ENCODE measurements around the gene PRIMPOL. TPM values are rescaled to one million over a fixed set of nuclear protein-coding genes. Genes with fewer than 3 reads are reported as not detected.
"Not testable (repeated sequence)": the region's sequence is repeated elsewhere in the genome, so short reads cannot be mapped to it uniquely, and the experiment has no call there.

Gene PRIMPOL
- total RNA-seq, 1 donor from 2014 or later = 13.2 TPM

DNA sequence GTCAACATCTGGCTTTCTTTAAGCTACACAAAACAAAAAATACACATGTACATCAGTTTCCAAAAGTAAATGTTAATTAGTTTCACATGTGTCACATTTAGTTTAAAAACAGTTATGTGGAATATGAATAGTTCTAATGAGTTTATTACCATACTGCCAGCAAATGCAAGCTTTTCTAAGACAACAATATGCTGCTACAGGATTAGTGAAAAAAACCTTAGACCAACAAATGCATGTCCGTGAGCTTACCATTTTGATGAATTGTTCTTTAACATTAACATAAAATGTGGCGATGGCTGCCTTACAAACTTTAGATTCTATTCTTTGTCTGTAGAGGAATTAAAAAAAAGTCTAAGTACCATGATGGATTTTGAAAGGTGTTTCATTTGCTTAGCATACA, 52.6 kb downstream of the PRIMPOL start:
- DNase-seq (ENCODE audit: extremely low read depth, low read depth, low spot score) = no peak

DNA sequence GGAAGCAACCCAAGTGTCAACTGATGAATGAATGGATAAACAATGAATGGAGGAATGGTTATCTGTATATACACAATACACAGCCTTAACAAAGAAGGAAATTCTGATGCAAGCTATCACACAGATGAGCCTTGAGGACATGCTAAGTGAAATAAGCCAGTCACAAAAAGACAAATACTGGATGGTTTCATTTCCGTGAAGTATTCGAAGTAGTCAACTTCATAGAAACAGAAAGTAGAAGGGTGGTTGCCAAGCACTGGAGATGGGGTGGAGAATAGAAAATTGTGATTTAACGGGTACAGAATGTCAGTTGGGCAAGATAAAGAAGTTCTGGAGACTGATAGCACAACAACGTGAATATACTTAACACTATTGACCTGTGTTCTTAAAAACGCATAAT, 56.2 kb downstream of the PRIMPOL start:
- no peak for DNase-seq (ENCODE audit: extremely low read depth, low read depth, low spot score)

DNA sequence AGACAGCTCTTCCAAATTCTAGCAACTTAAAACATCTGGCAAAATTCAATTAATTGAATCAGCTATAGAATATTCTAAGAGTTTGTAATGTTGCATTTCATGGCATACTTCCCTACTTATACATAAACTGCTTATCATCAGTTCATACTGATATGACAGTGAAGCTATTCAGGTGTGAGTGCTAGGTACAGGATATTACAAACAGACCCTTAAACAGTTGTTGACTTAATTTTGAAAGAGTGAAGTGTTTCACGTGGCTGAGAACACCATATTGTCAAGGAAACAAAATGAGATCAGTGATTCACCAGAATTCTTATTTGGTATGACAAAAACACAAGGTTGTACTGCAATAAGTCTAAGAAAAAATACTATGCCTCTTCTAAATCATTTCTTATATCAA, 56.9 kb downstream of the PRIMPOL start:
- no peak for DNase-seq (ENCODE audit: extremely low read depth, low read depth, low spot score)

DNA sequence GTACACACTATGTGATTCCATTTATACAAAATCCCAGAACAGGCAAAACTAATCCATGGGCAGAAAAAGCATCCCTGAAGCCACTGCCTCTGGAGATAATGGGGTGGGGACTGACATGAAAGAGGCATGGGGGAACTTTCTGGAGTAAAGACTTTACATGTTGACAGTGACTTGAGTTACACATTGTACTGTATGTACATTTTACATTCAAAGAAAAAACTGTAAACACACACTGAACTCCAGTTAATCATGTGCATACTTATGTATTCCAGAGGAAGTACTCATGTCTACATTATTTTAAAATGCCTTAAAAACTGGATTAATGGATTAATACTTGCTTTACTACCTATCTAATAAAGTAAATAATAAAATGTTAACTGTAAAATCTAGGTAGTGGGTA, 62.8 kb downstream of the PRIMPOL start:
- no peak for DNase-seq (ENCODE audit: extremely low read depth, low read depth, low spot score)

DNA sequence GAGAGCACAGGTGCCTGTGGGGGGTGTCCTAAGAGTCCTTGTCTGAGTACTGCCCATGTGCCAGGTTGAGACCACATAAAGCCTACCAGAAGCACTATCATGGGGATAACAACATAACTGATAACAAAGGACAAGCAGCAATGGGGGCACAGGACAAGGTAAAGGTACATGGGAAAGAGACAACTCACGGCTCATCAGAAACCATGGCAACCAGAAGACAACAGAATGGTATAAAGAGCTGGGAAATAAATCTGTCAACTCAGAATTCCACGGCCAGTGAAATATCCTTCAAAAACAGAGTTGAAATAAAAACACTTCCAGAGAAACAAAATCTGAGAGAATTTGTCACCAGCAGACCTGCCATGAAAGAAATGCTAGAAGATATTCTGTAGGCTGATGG, 64.3 kb downstream of the PRIMPOL start:
- no peak for DNase-seq (ENCODE audit: extremely low read depth, low read depth, low spot score)

DNA sequence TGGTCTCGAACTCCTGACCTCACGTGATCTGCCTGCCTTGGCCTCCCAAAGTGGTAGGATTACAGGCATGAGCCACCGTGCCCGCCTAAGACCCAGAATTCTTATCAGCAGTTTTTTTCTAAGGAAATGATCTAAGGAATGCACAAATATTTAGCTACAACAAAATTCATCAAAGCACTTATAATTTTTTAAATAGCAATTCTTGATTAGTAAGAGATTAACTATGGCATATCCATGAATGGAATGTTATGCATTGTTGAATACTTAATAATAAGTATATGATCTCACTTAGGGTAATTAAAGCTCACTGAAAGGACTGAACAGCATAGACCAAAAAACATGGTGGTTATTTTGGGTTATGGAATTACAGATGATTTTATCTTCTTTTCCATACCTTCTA, 66.0 kb downstream of the PRIMPOL start:
- no peak for DNase-seq (ENCODE audit: extremely low read depth, low read depth, low spot score)

DNA sequence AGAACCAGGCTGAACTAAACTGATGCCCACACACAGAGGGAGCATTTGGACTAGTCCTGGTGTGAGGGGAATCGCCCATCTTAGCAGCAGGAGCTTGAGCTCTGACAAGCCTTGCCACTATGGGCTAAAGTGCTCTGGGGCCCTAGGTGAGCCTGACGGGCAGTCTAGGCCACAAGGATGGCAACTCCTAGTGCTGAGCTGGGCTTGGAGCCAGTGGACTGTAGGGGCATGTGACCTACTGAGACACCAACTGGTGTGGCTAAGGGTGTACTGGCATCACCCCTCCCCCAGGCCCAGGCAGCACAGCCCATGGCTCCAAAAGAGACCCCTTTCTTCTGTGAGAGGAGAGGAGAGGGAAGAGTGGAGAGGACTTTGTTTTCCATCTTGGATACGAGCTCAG, 69.9 kb downstream of the PRIMPOL start:
- no peak for DNase-seq (ENCODE audit: extremely low read depth, low read depth, low spot score)

DNA sequence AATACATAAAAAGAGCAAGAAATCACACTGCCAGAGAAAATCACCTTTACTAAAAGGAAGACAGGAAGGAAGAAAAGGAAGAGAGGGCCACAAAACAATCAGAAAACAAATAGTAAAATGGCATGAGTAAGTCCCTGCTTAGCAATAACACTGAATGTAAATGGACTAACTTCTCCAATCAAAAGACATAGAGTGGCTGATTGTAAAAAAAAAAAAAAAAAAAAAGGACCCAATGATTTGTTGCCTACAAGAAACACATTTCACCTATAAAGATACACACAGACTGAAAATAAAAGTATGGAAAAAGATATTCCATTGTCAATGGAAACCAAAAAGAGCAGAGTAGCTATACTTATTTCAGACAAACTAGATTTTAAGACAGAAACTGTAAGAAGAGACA, 71.7 kb downstream of the PRIMPOL start:
- DNase-seq (ENCODE audit: extremely low read depth, low read depth, low spot score) = no peak

DNA sequence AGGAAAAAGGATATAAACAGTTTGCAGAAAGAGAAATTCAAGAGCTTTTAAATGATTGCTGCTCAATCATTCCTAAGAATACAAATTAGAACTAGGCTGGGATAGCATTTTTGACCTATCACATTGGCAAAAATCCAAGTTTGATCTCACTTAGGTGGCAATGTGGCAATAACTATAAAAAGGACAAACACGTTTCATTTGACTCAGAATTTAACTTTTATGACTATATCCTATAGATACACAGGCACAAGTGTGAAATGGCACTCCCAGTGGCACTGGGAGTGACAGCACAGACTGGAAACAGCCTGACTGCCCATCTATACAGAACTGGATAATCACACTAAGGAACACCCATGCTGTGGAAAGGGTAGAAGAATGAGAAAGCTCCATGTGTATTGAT, 73.3 kb downstream of the PRIMPOL start:
- no peak for DNase-seq (ENCODE audit: extremely low read depth, low read depth, low spot score)

DNA sequence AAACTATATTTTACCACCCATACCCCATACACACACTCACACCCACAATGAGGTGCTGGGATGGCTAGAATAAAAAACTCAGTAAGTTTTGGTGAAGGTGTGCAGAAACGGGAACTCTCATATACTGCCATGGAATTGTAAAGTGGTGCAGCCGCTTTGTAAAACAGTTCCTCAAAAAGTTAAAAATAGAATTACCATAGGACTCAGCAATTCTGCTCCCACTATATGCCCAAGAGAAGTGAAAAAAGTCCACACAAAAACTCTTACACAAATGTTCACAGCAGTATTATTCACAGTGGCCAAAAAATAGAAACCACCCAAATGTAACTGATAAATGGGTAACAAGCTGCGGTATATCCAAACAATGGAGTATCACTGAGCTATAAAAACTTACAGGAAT, 77.9 kb downstream of the PRIMPOL start:
- no peak for DNase-seq (ENCODE audit: extremely low read depth, low read depth, low spot score)

DNA sequence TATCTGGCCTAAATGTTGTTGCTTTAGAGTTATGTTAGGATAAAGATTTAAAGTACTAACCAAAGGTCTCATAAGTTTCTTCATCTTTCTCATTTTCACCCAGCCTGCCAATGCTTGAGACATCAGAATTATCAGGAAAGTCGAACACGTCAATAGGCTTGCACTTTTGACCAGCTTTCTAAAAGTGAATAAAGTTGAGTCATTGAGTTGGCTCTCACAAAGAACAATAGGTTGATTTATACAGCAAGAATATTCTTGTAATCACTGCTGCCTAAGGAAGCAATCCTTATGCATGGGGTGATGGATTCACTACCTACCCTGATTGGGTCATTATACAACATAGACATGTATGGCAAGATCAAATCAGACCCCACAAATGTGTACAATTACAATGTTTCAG, 79.3 kb downstream of the PRIMPOL start:
- peak; percentile 76 for DNase-seq (ENCODE audit: extremely low read depth, low read depth, low spot score)

DNA sequence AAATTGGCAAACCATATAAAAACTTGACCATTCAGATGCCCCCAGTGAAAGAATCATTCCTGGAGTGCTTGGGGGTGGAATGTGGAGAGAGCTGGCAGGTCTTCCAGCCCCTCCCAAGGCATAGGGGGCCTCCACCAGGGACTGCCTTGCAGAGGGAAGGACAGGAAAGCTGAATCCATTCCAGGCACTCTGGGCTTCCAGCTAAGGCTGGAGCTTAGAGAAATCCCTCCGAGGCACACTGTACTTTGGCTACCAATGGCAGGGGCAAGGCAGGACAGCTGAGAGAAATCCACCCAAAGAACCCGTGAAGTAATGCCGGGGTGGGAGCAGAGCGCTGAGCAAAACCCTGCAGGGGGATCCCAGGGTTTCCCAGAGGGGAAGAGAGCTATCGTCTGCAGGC, 80.4 kb downstream of the PRIMPOL start:
- no peak for DNase-seq (ENCODE audit: extremely low read depth, low read depth, low spot score)

DNA sequence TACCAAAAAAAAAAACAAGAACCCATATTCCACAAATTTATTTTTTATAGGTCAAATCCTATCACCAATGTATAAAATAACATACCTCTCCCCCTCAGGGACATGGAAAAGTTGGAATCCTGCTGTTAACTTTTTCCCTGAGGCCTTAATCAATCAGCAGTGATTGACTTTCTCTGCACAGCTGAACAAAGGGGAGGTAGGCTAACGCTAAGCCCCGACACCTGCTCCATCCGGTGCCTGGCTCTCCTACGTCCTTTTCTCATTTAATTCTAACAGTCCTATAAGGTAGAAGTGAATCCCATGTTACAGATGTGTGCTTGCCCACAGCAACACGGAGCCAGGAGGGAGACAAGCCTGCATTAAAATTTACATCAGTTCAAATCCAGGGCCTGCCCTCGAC, 81.5 kb downstream of the PRIMPOL start:
- DNase-seq (ENCODE audit: extremely low read depth, low read depth, low spot score) = no peak

DNA sequence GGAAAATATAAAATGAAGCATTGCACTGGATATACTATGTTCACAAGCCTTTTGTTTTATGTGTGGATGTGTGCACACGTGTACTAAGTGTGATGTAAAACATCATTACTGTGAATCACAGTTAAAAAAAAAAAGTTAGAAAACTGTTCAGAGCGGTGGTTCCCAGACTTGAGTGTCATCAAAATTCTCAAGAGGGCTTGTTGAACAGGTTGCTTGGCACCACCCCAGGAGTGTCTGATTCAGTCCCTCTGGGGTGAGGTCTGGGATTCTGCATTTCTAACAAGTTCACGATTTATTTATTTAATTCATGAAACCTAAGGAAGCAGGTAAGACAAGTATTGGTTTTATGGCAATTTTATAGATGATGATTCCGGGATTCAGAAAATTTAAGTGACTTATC, 82.6 kb downstream of the PRIMPOL start:
- DNase-seq (ENCODE audit: extremely low read depth, low read depth, low spot score) = no peak

DNA sequence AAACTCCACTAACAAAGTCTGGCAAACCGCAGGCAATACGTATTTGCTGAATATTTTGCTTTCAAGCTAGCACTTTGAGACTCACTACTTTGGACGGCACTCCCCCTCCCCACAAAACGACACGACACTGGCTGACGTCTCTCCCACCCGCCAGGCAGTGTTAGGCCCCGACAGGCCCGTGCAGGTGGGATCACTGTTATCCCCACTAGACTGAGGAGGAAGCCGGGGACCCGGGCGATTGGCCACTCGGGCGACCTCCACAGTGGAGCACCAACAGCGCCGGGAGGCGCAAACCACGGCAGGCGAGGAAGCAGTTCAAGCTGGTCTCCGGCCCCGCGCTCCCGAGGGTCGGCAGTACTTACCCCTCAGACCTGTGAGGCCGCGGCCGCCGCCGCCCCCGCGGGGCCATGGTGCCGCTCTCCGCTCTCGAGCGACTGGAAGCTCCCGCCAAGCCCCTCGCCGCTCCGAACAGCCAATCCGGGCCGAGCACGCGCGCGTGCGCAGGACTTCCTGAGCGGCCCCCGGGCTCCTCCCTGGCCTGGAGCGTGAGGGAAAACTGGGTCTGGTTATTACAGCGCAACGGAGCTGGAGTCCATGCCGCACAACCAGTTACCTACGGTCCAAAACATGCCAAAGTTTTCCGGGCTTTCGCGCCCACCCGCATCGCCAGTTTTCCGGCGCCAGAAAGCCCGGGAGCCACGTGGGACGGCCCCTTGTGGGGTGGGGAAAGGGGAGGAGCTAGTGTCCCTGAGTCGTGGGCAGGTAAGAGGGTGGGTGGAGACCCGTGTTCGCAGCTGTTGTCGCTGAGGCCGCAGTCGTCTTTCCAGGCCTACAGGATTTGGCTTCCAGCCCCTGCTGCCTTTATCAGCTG, 84.4 kb downstream of the PRIMPOL start, which contains the start of gene CENPU:
Gene CENPU (minus strand): TSS at position 443 of the 871 bp plus-strand sequence. CDS start 34 bp downstream, at position 409.
- DNase-seq (ENCODE audit: extremely low read depth, low read depth, low spot score) = peak; percentile 91

DNA sequence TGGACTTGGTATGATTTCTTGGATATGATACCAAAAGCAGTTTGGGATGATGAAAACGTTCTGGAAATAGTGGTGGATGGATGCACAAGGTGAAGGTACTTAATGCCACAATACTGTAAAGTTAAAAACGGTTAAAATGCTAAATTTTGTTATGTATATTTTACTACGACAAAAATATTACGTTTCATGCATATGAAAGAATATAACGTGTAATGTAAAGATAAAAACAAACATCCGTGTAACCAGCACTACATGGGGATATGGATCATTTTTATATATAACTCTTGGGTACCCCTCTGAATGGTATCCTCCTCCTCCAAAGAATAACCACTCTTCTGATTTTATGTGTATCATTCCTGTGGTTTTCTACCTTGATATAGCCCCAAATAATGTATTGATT, 85.2 kb downstream of the PRIMPOL start:
- DNase-seq (ENCODE audit: extremely low read depth, low read depth, low spot score) = no peak

DNA sequence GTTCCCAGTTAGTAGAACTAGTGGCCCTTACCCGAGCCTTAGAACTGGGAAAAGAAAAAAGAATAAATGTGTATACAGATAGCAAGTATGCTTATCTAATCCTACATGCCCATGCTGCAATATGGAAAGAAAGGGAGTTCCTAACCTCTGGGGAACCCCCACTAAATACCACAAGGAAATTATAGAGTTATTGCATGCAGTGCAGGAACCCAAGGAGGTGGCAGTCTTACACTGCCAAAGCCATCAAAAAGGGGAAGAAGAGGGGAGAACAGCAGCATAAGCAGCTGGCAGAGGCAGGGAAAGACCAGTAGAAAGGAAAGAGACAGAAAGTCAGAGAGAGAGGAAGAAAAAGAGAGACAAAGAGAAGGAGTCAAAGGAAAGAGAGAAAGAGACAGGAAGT, 90.0 kb downstream of the PRIMPOL start:
- not testable (repeated sequence) for DNase-seq (ENCODE audit: extremely low read depth, low read depth, low spot score)

DNA sequence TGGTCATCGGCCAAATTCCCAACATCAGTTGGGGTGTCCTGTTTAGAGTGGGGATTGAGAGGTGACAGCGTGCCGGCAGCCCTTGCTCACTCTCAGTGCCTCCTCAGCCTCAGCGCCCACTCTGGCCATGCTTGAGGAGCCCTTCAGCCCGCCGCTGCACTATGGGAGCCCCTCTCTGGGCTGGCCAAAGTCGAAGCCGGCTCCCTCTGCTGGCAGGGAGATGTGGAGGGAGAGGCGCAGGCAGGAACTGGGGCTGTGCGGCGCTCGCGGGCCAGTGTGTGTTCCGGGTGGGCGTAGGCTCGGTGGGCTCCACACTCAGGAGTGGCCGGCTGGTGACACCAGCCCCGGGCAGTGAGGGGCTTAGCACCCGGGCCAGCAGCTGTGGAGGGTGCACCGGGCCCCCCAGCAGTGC, 91.4 kb downstream of the PRIMPOL start:
- DNase-seq (ENCODE audit: extremely low read depth, low read depth, low spot score) = no peak

DNA sequence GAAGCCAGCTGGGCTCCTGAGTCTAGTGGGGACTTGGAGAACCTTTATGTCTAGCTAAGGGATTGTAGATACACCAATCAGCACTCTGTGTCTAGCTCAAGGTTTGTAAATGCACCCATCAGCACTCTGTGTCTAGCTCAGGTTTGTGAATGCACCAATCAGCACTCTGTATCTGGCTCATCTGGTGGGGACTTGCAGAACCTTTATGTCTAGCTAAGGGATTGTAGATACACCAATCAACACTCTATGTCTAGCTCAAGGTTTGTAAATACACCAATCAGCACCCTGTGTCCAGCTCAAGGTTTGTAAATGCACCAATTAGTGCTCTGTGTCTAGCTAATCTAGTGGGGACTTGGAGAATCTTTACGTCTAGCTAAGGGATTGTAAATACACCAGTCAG, 92.1 kb downstream of the PRIMPOL start:
- not testable (repeated sequence) for DNase-seq (ENCODE audit: extremely low read depth, low read depth, low spot score)

DNA sequence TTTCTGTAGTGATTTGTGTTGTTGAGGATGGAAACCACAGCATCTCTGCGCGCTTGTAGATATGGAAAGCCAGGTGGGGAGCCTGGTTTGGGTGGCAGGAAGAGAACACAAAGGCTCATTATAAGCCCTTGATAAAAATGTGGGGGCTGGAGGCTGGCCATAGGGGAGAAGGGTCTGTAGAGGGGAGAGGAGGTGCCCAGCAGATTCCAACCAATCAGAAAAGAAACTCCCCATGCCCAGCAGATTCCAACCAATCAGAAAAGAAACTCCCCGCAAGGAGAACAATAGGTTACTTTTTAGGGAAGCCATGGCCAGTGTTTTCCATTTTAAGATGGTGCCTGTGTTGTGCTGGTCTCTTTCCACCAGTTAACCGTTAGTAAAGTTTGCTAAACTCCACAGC, 94.1 kb downstream of the PRIMPOL start:
- DNase-seq (ENCODE audit: extremely low read depth, low read depth, low spot score) = no peak

DNA sequence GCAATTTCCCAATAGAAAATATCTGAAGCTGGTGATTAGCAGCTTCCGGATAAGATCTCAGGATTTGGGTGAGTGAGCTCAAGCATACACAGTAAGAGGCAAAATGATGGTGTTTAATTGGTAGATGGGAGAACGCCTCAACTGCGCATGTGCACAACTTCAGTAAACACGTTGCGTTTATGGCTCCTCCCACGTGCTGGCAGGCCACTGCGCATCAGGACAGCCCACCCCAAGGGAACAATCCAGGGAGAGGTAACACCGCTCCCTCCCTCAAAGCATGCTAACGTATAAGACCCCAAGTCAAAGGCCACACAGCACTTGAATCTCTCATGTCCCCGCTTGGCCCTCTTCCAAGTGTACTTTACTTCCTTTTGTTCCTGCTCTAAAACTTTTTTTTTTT, 94.7 kb downstream of the PRIMPOL start:
- no peak for DNase-seq (ENCODE audit: extremely low read depth, low read depth, low spot score)

All from glomerular endothelial cell (primary cell).